Muscle of leg (tissue), 11 donors: Measurements from ENCODE around the gene CLIC2. TPM values are rescaled to one million over a fixed set of nuclear protein-coding genes. Genes with fewer than 3 reads are reported as not detected.
A peak's percentile ranks its signal among the peaks of the same experiment; 100 is the strongest.
"Not testable (repeated sequence)": the region's sequence is repeated elsewhere in the genome, so short reads cannot be mapped to it uniquely, and the experiment has no call there.

ENCODE experiments used
- DNase-seq: peaks from one replicate; pipeline ENCODE4 v3.0.0; 2013
- H3K27ac ChIP-seq: one replicate; pipeline ENCODE4 v1.5.1; 2013; ENCODE audit warnings: mild to moderate bottlenecking, low read length, control low read depth
- H3K27me3 ChIP-seq: one replicate; pipeline ENCODE4 v1.6.1; 2013; ENCODE audit warnings: low read length; ENCODE audit not compliant: control insufficient read depth, insufficient read depth
- H3K36me3 ChIP-seq: one replicate; pipeline ENCODE4 v1.6.1; 2013; ENCODE audit warnings: low read length; ENCODE audit not compliant: control insufficient read depth, insufficient read depth
- H3K4me1 ChIP-seq: one replicate; pipeline ENCODE4 v1.6.1; 2013; ENCODE audit warnings: low read length; ENCODE audit not compliant: control insufficient read depth, insufficient read depth
- H3K4me3 ChIP-seq: one replicate; pipeline ENCODE4 v1.5.1; 2013; ENCODE audit warnings: low read length, control low read depth
- H3K9me3 ChIP-seq: replicated peaks from 2 replicates; pipeline ENCODE4 v1.6.1; 2013; ENCODE audit warnings: low read depth, low read length; ENCODE audit not compliant: control insufficient read depth
- WGBS: methylation state at CpG from one replicate; pipeline ENCODE4 v1.1.5; 2013; ENCODE audit warnings: missing lambda C conversion rate; ENCODE audit not compliant: insufficient coverage; 5-methylcytosine and 5-hydroxymethylcytosine counted together
- polyA plus RNA-seq, 8 donors: library from polyadenylated mRNA; unstranded; fragments of 120-200 nt; gene quantifications; one replicate each; pipeline versions ENCODE4 v1.2.1 to v1.2.3, GENCODE V29; 2013; ENCODE audit warnings: inconsistent platforms in 1 of 8, low replicate concordance in 1 of 8; ENCODE audit not compliant: insufficient read length in 8 of 8, insufficient read depth in 1 of 8
- total RNA-seq: library from RNA; stranded (reverse); fragments of 120-200 nt; gene quantifications from one replicate; pipeline ENCODE4 v1.2.4, GENCODE V29; 2013

CLIC2 gene
- total and polyA plus RNA-seq, 9 donors, result 3.1 to 5.7 (median 3.8) TPM

GRCh38 chrX:155333544-155334100 lies 792 bp downstream of the CLIC2 start:
- peak; percentile 13 for DNase-seq
- no CpG with 5 or more reads among the region's 2 CpGs for WGBS
- Histone ChIP-seq H3K27me3 (no peaks in the 10 kb centered on the region), H3K36me3 (no peaks in the 10 kb centered on the region), H3K4me3 (no peak overlapping the region), H3K27ac (peak overlapping the region; percentile 66), H3K9me3 (peaks cover 2% of the 10 kb centered on the region), H3K4me1 (no peaks in the 10 kb centered on the region)

GRCh38 chrX:155330992-155331391 lies 3.4 kb downstream of the CLIC2 start:
- H3K27me3 ChIP-seq, result no peaks in the 10 kb centered on the region
- no peak for DNase-seq
- no peaks in the 10 kb centered on the region for H3K36me3 ChIP-seq
- peaks cover 2% of the 10 kb centered on the region for H3K9me3 ChIP-seq
- no peak overlapping the region for H3K27ac ChIP-seq
- WGBS, result no CpG with 5 or more reads among the region's 2 CpGs
- no peaks in the 10 kb centered on the region for H3K4me1 ChIP-seq
- H3K4me3 ChIP-seq, result no peak overlapping the region

- Histone ChIP-seq H3K27me3 (no peaks in the 10 kb centered on the region), H3K4me1 (no peaks in the 10 kb centered on the region), H3K9me3 (peaks cover 2% of the 10 kb centered on the region), H3K36me3 (no peaks in the 10 kb centered on the region), H3K27ac (no peak overlapping the region), H3K4me3 (no peak overlapping the region)
- no peak for DNase-seq
- WGBS, result no CpG with 5 or more reads among the region's 4 CpGs
These were observed 5.1 kb downstream of the CLIC2 start for GRCh38 chrX:155329293-155329692.

GRCh38 chrX:155326610-155327009 lies 7.8 kb downstream of the CLIC2 start:
- H3K4me1 ChIP-seq, result no peaks in the 10 kb centered on the region
- H3K36me3 ChIP-seq, result no peaks in the 10 kb centered on the region
- no peaks in the 10 kb centered on the region for H3K27me3 ChIP-seq
- H3K4me3 ChIP-seq, result no peak overlapping the region
- H3K27ac ChIP-seq, result no peak overlapping the region
- DNase-seq, result no peak
- H3K9me3 ChIP-seq, result peaks cover 2% of the 10 kb centered on the region
- no CpG with 5 or more reads among the region's 2 CpGs for WGBS

GRCh38 chrX:155314260-155314659 lies 20.2 kb downstream of the CLIC2 start:
- no peak overlapping the region for H3K27ac ChIP-seq
- H3K27me3 ChIP-seq, result no peaks in the 10 kb centered on the region
- 80% methylated on average over 1 of the region's 5 CpGs for WGBS
- H3K9me3 ChIP-seq, result peaks cover 19% of the 10 kb centered on the region
- no peak for DNase-seq
- no peak overlapping the region for H3K4me3 ChIP-seq
- H3K36me3 ChIP-seq, result no peaks in the 10 kb centered on the region
- H3K4me1 ChIP-seq, result no peaks in the 10 kb centered on the region

- WGBS, result 53% methylated on average over 3 of the region's 4 CpGs
These were observed 20.6 kb downstream of the CLIC2 start for GRCh38 chrX:155313766-155314165.

GRCh38 chrX:155293771-155294170 lies 40.6 kb downstream of the CLIC2 start:
- H3K36me3 ChIP-seq, result no peaks in the 10 kb centered on the region
- no peaks in the 10 kb centered on the region for H3K9me3 ChIP-seq
- H3K27ac ChIP-seq, result no peak overlapping the region
- H3K27me3 ChIP-seq, result no peaks in the 10 kb centered on the region
- no peaks in the 10 kb centered on the region for H3K4me1 ChIP-seq
- no peak for DNase-seq
- no peak overlapping the region for H3K4me3 ChIP-seq

More at GRCh38 chrX:155313766-155314165, 20.6 kb downstream of the CLIC2 start:
- no peaks in the 10 kb centered on the region for H3K27me3 ChIP-seq
- DNase-seq, result no peak
- H3K27ac ChIP-seq, result no peak overlapping the region
- no peak overlapping the region for H3K4me3 ChIP-seq
- peaks cover 19% of the 10 kb centered on the region for H3K9me3 ChIP-seq
- H3K4me1 ChIP-seq, result no peaks in the 10 kb centered on the region
- H3K36me3 ChIP-seq, result no peaks in the 10 kb centered on the region

- no peak for DNase-seq
- Histone ChIP-seq H3K36me3 (no peaks in the 10 kb centered on the region), H3K27ac (no peak overlapping the region), H3K4me3 (no peak overlapping the region), H3K9me3 (no peaks in the 10 kb centered on the region), H3K4me1 (no peaks in the 10 kb centered on the region), H3K27me3 (no peaks in the 10 kb centered on the region)
- WGBS, result no CpG with 5 or more reads among the region's 1 CpG
These were observed 54.5 kb downstream of the CLIC2 start for GRCh38 chrX:155279873-155280272.

GRCh38 chrX:155270969-155271368 lies 63.4 kb downstream of the CLIC2 start:
- no CpG with 5 or more reads among the region's 1 CpG for WGBS
- Histone ChIP-seq H3K4me3 (no peak overlapping the region), H3K27ac (no peak overlapping the region), H3K27me3 (no peaks in the 10 kb centered on the region), H3K36me3 (no peaks in the 10 kb centered on the region), H3K9me3 (peaks cover 7% of the 10 kb centered on the region), H3K4me1 (no peaks in the 10 kb centered on the region)
- DNase-seq, result no peak

GRCh38 chrX:155267995-155268394 lies 66.4 kb downstream of the CLIC2 start:
- not testable (repeated sequence) for H3K27me3 ChIP-seq, H3K36me3 ChIP-seq, H3K4me1 ChIP-seq, DNase-seq, H3K9me3 ChIP-seq, H3K4me3 ChIP-seq, H3K27ac ChIP-seq
- WGBS, result no CpG with 5 or more reads among the region's 1 CpG

- Histone ChIP-seq H3K36me3 (no peaks in the 10 kb centered on the region), H3K27ac (no peak overlapping the region), H3K4me3 (no peak overlapping the region), H3K9me3 (peaks cover 6% of the 10 kb centered on the region), H3K4me1 (no peaks in the 10 kb centered on the region), H3K27me3 (peaks cover 6% of the 10 kb centered on the region)
- DNase-seq, result no peak
- WGBS, result no CpG with 5 or more reads among the region's 1 CpG
These were observed 68.0 kb downstream of the CLIC2 start for GRCh38 chrX:155266439-155266838.
